ENCODE data around the gene TDP1.

GRCh38 chr14:90049390-90049789 is 93.7 kb downstream of the TDP1 start:
- TF ChIP-seq POLR2AphosphoS5 (IDR thresholded peaks at IDR 0.05; ENCODE audit: low read depth) (no peak), CTCF (conservative IDR thresholded peaks at IDR 0.05; ENCODE audit: low read depth in 2 of 2) (no peak), REST (IDR thresholded peaks at IDR 0.05; ENCODE audit: unreplicated experiment) (no peak), EZH2phosphoT487 (IDR thresholded peaks at IDR 0.05; ENCODE audit: unreplicated experiment) (no peak), EZH2 (IDR thresholded peaks at IDR 0.05; ENCODE audit: low read depth, unreplicated experiment) (no peak), JUNB (IDR thresholded peaks at IDR 0.05; ENCODE audit: unreplicated experiment) (no peak), CREB1 (CRISPR knock-in tag; IDR thresholded peaks at IDR 0.05; ENCODE audit: low read depth) (no peak)
